Measurements from ENCODE around the gene TGFBR3. TPM values are rescaled to one million over a fixed set of nuclear protein-coding genes. Genes with fewer than 3 reads are reported as not detected.
"Not testable (repeated sequence)": the region's sequence is repeated elsewhere in the genome, so short reads cannot be mapped to it uniquely, and the experiment has no call there.

TGFBR3 gene
- total RNA-seq, 1 donor from 2014 or later, result 102 TPM

GRCh38 chr1:91850708-91851107 lies 35.2 kb downstream of the TGFBR3 start:
- DNase-seq (ENCODE audit: low spot score), result no peak

- no peak for DNase-seq (ENCODE audit: low spot score)
These were observed 38.1 kb downstream of the TGFBR3 start for GRCh38 chr1:91847851-91848250.

- no peak for DNase-seq (ENCODE audit: low spot score)
These were observed 39.3 kb downstream of the TGFBR3 start for GRCh38 chr1:91846639-91847013.

GRCh38 chr1:91846007-91846638 lies 39.8 kb downstream of the TGFBR3 start:
- no peak for DNase-seq (ENCODE audit: low spot score)

GRCh38 chr1:91844862-91845528 lies 41.0 kb downstream of the TGFBR3 start:
- DNase-seq (ENCODE audit: low spot score), result peak; percentile 66

GRCh38 chr1:91843843-91844242 lies 42.1 kb downstream of the TGFBR3 start:
- no peak for DNase-seq (ENCODE audit: low spot score)

- DNase-seq (ENCODE audit: low spot score), result no peak
These were observed 43.4 kb downstream of the TGFBR3 start for GRCh38 chr1:91842563-91842962.

- no peak for DNase-seq (ENCODE audit: low spot score)
These were observed 43.9 kb downstream of the TGFBR3 start for GRCh38 chr1:91842056-91842455.

- not testable (repeated sequence) for DNase-seq (ENCODE audit: low spot score)
These were observed 45.7 kb downstream of the TGFBR3 start for GRCh38 chr1:91840276-91840675.

- DNase-seq (ENCODE audit: low spot score), result no peak
These were observed 49.5 kb downstream of the TGFBR3 start for GRCh38 chr1:91836331-91837040.

- DNase-seq (ENCODE audit: low spot score), result no peak
These were observed 50.8 kb downstream of the TGFBR3 start for GRCh38 chr1:91835087-91835521.

- not testable (repeated sequence) for DNase-seq (ENCODE audit: low spot score)
These were observed 51.4 kb downstream of the TGFBR3 start for GRCh38 chr1:91834549-91834948.

- DNase-seq (ENCODE audit: low spot score), result no peak
These were observed 52.0 kb downstream of the TGFBR3 start for GRCh38 chr1:91833946-91834345.

GRCh38 chr1:91831132-91831930 lies 54.6 kb downstream of the TGFBR3 start:
- no peak for DNase-seq (ENCODE audit: low spot score)

GRCh38 chr1:91830242-91831131 lies 55.5 kb downstream of the TGFBR3 start:
- peak; percentile 79 for DNase-seq (ENCODE audit: low spot score)

- no peak for DNase-seq (ENCODE audit: low spot score)
These were observed 56.4 kb downstream of the TGFBR3 start for GRCh38 chr1:91829293-91830153.

GRCh38 chr1:91828583-91829281 lies 57.2 kb downstream of the TGFBR3 start:
- no peak for DNase-seq (ENCODE audit: low spot score)

GRCh38 chr1:91827459-91828321 lies 58.3 kb downstream of the TGFBR3 start:
- DNase-seq (ENCODE audit: low spot score), result no peak

- DNase-seq (ENCODE audit: low spot score), result no peak
These were observed 58.9 kb downstream of the TGFBR3 start for GRCh38 chr1:91827087-91827458.
